H9 (cell line): ENCODE measurements around the gene VSIR. TPM values are rescaled to one million over a fixed set of nuclear protein-coding genes. Genes with fewer than 3 reads are reported as not detected.

Experiments used
- DNase-seq: peaks from one replicate; pipeline ENCODE4 v3.0.0-alpha.2; 2017
- H2AFZ ChIP-seq: one replicate; pipeline ENCODE4 v1.6.1; 2013; ENCODE audit warnings: mild to moderate bottlenecking, low read length, control low read depth, moderate library complexity
- H2AK5ac ChIP-seq: 2 replicates; pipeline ENCODE4 v1.6.1; 2013; ENCODE audit warnings: low read length, control low read depth, mixed read lengths; ENCODE audit not compliant: insufficient read length
- H2BK120ac ChIP-seq: one replicate; pipeline ENCODE4 v1.6.1; 2013; ENCODE audit warnings: low read depth, mild to moderate bottlenecking, low read length, control low read depth, inconsistent platforms; ENCODE audit not compliant: poor library complexity, severe bottlenecking
- H2BK12ac ChIP-seq: 2 replicates; pipeline ENCODE4 v1.6.1; 2013; ENCODE audit warnings: low read length, control low read depth, mixed read lengths, low read depth; ENCODE audit not compliant: insufficient read length
- H2BK15ac ChIP-seq: 2 replicates; pipeline ENCODE4 v1.6.1; 2013; ENCODE audit warnings: low read depth, low read length, control low read depth
- H2BK20ac ChIP-seq: one replicate; pipeline ENCODE4 v1.6.1; 2013; ENCODE audit warnings: low read depth, mild to moderate bottlenecking, low read length, control low read depth, inconsistent platforms; ENCODE audit not compliant: poor library complexity, severe bottlenecking
- H2BK5ac ChIP-seq: 2 replicates; pipeline ENCODE4 v1.6.1; 2013; ENCODE audit warnings: low read length, control low read depth, mixed read lengths; ENCODE audit not compliant: insufficient read length
- H3K14ac ChIP-seq: 2 replicates; pipeline ENCODE4 v1.6.1; 2013; ENCODE audit warnings: low read length, control low read depth; ENCODE audit not compliant: insufficient read depth
- H3K18ac ChIP-seq: 2 replicates; pipeline ENCODE4 v1.6.1; 2013; ENCODE audit warnings: low read depth, mild to moderate bottlenecking, mixed read lengths, low read length, control low read depth; ENCODE audit not compliant: insufficient read length
- H3K23ac ChIP-seq: 2 replicates; pipeline ENCODE4 v1.6.1; 2013; ENCODE audit warnings: low read length, control low read depth, mixed read lengths, low read depth; ENCODE audit not compliant: insufficient read length
- H3K23me2 ChIP-seq: 2 replicates; pipeline ENCODE4 v1.6.1; 2013; ENCODE audit warnings: low read depth, mild to moderate bottlenecking, mixed read lengths, low read length, control low read depth; ENCODE audit not compliant: insufficient read length, poor library complexity, severe bottlenecking
- H3K27ac ChIP-seq: 2 replicates; pipeline ENCODE4 v1.5.1; 2013; ENCODE audit warnings: low read length, control low read depth, mixed read lengths, low read depth; ENCODE audit not compliant: insufficient read length
- H3K27me3 ChIP-seq: 2 replicates; pipeline ENCODE4 v1.6.1; 2013; ENCODE audit warnings: low read length, control low read depth, inconsistent platforms; ENCODE audit not compliant: insufficient read depth
- H3K4ac ChIP-seq: 2 replicates; pipeline ENCODE4 v1.6.1; 2013; ENCODE audit warnings: low read depth, mild to moderate bottlenecking, control low read depth, inconsistent platforms, low read length, moderate library complexity
- H3K4me1 ChIP-seq: 2 replicates; pipeline ENCODE4 v1.6.1; 2013; ENCODE audit warnings: low read length, control low read depth, inconsistent platforms; ENCODE audit not compliant: insufficient read depth
- H3K4me2 ChIP-seq: 2 replicates; pipeline ENCODE4 v1.6.1; 2013; ENCODE audit warnings: low read length, control low read depth, mixed read lengths; ENCODE audit not compliant: insufficient read length, insufficient read depth
- H3K56ac ChIP-seq: 2 replicates; pipeline ENCODE4 v1.6.1; 2013; ENCODE audit warnings: low read depth, mild to moderate bottlenecking, mixed read lengths, low read length, control low read depth; ENCODE audit not compliant: insufficient read length
- H3K79me1 ChIP-seq: 2 replicates; pipeline ENCODE4 v1.6.1; 2013; ENCODE audit warnings: low read depth, mild to moderate bottlenecking, moderate library complexity, low read length, control low read depth, inconsistent platforms; ENCODE audit not compliant: insufficient read depth, poor library complexity, severe bottlenecking
- H3K79me2 ChIP-seq: 2 replicates; pipeline ENCODE4 v1.6.1; 2013; ENCODE audit warnings: low read length, control low read depth, inconsistent platforms; ENCODE audit not compliant: insufficient read depth
- H3K9ac ChIP-seq: 2 replicates; pipeline ENCODE4 v1.6.1; 2013; ENCODE audit warnings: low read length, control low read depth, mixed read lengths; ENCODE audit not compliant: insufficient read length; ENCODE audit errors: extremely low read depth
- H3K9me3 ChIP-seq: one replicate; pipeline ENCODE4 v1.6.1; 2013; ENCODE audit warnings: low read depth, low read length, inconsistent platforms; ENCODE audit not compliant: control insufficient read depth
- H3T11ph ChIP-seq: one replicate; pipeline ENCODE4 v1.6.1; 2013; ENCODE audit warnings: mild to moderate bottlenecking, low read length, control low read depth, inconsistent platforms
- H4K20me1 ChIP-seq: one replicate; pipeline ENCODE4 v1.6.1; 2013; ENCODE audit not compliant: control insufficient read depth, insufficient read length, insufficient read depth
- H4K5ac ChIP-seq: 2 replicates; pipeline ENCODE4 v1.6.1; 2013; ENCODE audit warnings: low read depth, mild to moderate bottlenecking, mixed read lengths, low read length, control low read depth; ENCODE audit not compliant: insufficient read length
- H4K8ac ChIP-seq: replicated peaks from 2 replicates; pipeline ENCODE4 v1.6.1; 2013; ENCODE audit warnings: low read length, control low read depth, mixed read lengths, low read depth; ENCODE audit not compliant: insufficient read length
- H4K91ac ChIP-seq: 2 replicates; pipeline ENCODE4 v1.6.1; 2013; ENCODE audit warnings: low read depth, mild to moderate bottlenecking, moderate library complexity, mixed read lengths, low read length, control low read depth; ENCODE audit not compliant: insufficient read length
- H3K27ac Mint-ChIP-seq, 3 experiments: 2 replicates in 2 of 3; 3 replicates in 1 of 3; pipeline ENCODE4 v1.8.0; 2020 to 2021; ENCODE audit warnings: mixed read lengths in 3 of 3, mild to moderate bottlenecking in 1 of 3, moderate library complexity in 1 of 3
- H3K27me3 Mint-ChIP-seq: 2 replicates; pipeline ENCODE4 v1.8.0; 2021; ENCODE audit warnings: low read depth, mild to moderate bottlenecking, moderate library complexity, mixed read lengths
- H3K36me3 Mint-ChIP-seq, 3 experiments: 2 replicates in 2 of 3; 3 replicates in 1 of 3; pipeline ENCODE4 v1.8.0; 2020 to 2021; ENCODE audit warnings: low read depth in 3 of 3, mixed read lengths in 3 of 3; ENCODE audit not compliant: insufficient read depth in 1 of 3
- H3K4me1 Mint-ChIP-seq, 2 experiments: 2 replicates each; pipeline ENCODE4 v1.8.0; 2020; ENCODE audit warnings: mixed read lengths in 2 of 2
- H3K4me3 Mint-ChIP-seq, 2 experiments: 2 replicates in 1 of 2; 3 replicates in 1 of 2; pipeline ENCODE4 v1.8.0; 2020 to 2021; ENCODE audit warnings: mild to moderate bottlenecking in 2 of 2, mixed read lengths in 2 of 2, moderate library complexity in 1 of 2
- H3K9me3 Mint-ChIP-seq, 2 experiments: 2 replicates in 1 of 2; 3 replicates in 1 of 2; pipeline ENCODE4 v1.8.0; 2020; ENCODE audit warnings: mild to moderate bottlenecking in 2 of 2, mixed read lengths in 2 of 2, moderate library complexity in 1 of 2
- CTCF ChIP-seq: fragments of 200-600 bp; sonication (generic); conservative IDR thresholded peaks from 3 replicates; pipeline ENCODE4 v1.8.0; 2021; ENCODE audit warnings: antibody characterized with exemption, mild to moderate bottlenecking
- WGBS: extraction: QIAGEN DNeasy Blood & Tissue Kit; methylation state at CpG from one replicate; pipeline ENCODE4 v1.1.7; 2013; ENCODE audit warnings: missing lambda C conversion rate, low lambda C conversion rate, mixed read lengths; ENCODE audit not compliant: insufficient read length; ENCODE audit errors: extremely low coverage; 5-methylcytosine and 5-hydroxymethylcytosine counted together
- total RNA-seq: library from RNA; stranded (reverse); gene quantifications from 2 replicates; pipeline ENCODE4 v1.2.1, GENCODE V29; 2021

Gene VSIR
- total RNA-seq, 1 experiment from 2014 or later: 0.11 TPM

- peaks cover 39% of the 10 kb centered on the region for H3K27me3 Mint-ChIP-seq
- no peak overlapping the region for H3K27ac Mint-ChIP-seq
- Histone ChIP-seq H3K4ac (no peak overlapping the region), H3K23me2 (no peaks in the 10 kb centered on the region), H3K79me2 (no peaks in the 10 kb centered on the region), H3K23ac (no peak overlapping the region), H2BK120ac (no peak overlapping the region), H3K9ac (no peak overlapping the region), H3K56ac (no peak overlapping the region), H2BK20ac (no peak overlapping the region), H2BK15ac (no peak overlapping the region), H3T11ph (no peak overlapping the region), H3K79me1 (no peaks in the 10 kb centered on the region), H4K20me1 (no peaks in the 10 kb centered on the region), H3K14ac (no peak overlapping the region), H4K8ac (no peak overlapping the region), H2AK5ac (no peak overlapping the region), H3K4me2 (no peak overlapping the region), H2BK12ac (no peak overlapping the region), H2BK5ac (no peak overlapping the region), H3K27me3 (peaks cover 5% of the 10 kb centered on the region; the same call in 1 of the 2 replicates), H2AFZ (no peak overlapping the region), H3K18ac (no peak overlapping the region), H3K4me1 (no peaks in the 10 kb centered on the region; the same call in 1 of the 2 replicates), H4K91ac (no peak overlapping the region), H3K27ac (no peak overlapping the region), H4K5ac (no peak overlapping the region), H3K9me3 (no peaks in the 10 kb centered on the region)
- H3K9me3 Mint-ChIP-seq: no peaks in the 10 kb centered on the region; a peak in 1 of 5 replicates
- DNase-seq: no peak
- no peaks in the 10 kb centered on the region for H3K36me3 Mint-ChIP-seq
- no peak for TF ChIP-seq CTCF
- H3K4me3 Mint-ChIP-seq: no peak overlapping the region
- H3K4me1 Mint-ChIP-seq: peaks cover 3 to 6% of the 10 kb centered on the region in 2 experiments; a peak in 3 of 4 replicates
- no CpG with 5 or more reads among the region's 2 CpGs for WGBS
Observed at GRCh38 chr10:71771204-71771603, 2.1 kb downstream of the VSIR start.
